Cardiac fibroblast (primary cell): ENCODE results near the gene MBP.

Source experiments
- DNase-seq, 2 donors: peaks; one replicate each; pipeline versions ENCODE4 v3.0.0 to v3.0.0-alpha.2; 2010; ENCODE audit warnings: low read depth in 2 of 2
- H3K4me3 ChIP-seq, 2 donors: replicated peaks in 1 of 2; 1 replicate in 1 of 2; 2 replicates in 1 of 2; pipeline ENCODE4 v1.5.1; 2011; ENCODE audit warnings: low read depth in 2 of 2, low read length in 2 of 2, mild to moderate bottlenecking in 2 of 2, moderate library complexity in 1 of 2
- TF ChIP-seq, protein P1 (sequence below): IDR thresholded peaks from one replicate; pipeline ENCODE4 v1.5.1; 2011; ENCODE audit warnings: low read depth, mild to moderate bottlenecking, low read length, inconsistent platforms

The MBP gene

DNA sequence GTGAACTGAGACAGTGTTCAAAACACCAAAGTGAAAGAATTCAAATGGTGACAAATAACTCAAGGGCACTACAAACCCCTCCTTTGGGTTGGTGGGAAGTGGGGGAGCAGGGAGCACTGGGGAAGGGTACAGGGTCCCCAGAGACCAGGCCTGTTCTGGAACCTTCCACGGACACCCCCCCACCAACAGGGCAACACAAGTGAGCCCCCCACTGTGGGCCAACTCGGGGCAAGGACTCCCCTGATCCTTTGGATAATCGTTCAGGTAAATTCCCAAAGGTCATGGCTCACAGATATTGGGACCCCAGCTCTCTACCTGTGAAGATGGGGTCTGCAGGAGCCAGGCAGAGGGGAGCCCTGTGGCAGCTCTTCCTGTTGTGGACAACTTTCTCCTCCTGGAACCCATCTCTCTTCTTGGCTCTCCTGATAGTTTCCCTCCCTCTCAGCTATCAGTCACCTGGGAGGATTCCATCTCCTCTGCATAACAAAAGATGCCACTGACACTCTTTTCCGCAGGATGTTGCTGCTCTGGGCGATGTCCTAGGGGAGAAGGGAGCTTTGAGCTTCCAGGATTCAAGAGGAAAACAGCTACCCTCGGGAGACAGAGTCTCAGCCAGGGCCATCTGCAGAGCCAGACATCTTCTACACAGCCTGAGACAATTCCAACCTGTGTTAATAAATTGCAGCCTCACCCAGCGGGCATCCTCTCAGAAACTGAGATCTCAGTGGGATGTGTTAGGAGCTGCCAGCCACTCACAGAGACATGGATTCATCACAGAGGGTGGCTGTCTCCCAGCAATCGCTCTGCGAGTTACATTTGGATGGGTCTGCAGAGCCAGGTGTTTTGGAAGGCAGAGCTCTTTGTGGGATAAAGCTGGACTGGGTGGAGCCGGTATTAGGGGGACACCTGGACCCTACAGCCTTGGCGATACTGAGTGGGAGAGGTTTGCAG lies 35.4 kb downstream of the MBP start:
- no peak for DNase-seq
- TF ChIP-seq, protein P1, sequence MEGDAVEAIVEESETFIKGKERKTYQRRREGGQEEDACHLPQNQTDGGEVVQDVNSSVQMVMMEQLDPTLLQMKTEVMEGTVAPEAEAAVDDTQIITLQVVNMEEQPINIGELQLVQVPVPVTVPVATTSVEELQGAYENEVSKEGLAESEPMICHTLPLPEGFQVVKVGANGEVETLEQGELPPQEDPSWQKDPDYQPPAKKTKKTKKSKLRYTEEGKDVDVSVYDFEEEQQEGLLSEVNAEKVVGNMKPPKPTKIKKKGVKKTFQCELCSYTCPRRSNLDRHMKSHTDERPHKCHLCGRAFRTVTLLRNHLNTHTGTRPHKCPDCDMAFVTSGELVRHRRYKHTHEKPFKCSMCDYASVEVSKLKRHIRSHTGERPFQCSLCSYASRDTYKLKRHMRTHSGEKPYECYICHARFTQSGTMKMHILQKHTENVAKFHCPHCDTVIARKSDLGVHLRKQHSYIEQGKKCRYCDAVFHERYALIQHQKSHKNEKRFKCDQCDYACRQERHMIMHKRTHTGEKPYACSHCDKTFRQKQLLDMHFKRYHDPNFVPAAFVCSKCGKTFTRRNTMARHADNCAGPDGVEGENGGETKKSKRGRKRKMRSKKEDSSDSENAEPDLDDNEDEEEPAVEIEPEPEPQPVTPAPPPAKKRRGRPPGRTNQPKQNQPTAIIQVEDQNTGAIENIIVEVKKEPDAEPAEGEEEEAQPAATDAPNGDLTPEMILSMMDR = no peak
- no peak overlapping the region for H3K4me3 ChIP-seq

DNA sequence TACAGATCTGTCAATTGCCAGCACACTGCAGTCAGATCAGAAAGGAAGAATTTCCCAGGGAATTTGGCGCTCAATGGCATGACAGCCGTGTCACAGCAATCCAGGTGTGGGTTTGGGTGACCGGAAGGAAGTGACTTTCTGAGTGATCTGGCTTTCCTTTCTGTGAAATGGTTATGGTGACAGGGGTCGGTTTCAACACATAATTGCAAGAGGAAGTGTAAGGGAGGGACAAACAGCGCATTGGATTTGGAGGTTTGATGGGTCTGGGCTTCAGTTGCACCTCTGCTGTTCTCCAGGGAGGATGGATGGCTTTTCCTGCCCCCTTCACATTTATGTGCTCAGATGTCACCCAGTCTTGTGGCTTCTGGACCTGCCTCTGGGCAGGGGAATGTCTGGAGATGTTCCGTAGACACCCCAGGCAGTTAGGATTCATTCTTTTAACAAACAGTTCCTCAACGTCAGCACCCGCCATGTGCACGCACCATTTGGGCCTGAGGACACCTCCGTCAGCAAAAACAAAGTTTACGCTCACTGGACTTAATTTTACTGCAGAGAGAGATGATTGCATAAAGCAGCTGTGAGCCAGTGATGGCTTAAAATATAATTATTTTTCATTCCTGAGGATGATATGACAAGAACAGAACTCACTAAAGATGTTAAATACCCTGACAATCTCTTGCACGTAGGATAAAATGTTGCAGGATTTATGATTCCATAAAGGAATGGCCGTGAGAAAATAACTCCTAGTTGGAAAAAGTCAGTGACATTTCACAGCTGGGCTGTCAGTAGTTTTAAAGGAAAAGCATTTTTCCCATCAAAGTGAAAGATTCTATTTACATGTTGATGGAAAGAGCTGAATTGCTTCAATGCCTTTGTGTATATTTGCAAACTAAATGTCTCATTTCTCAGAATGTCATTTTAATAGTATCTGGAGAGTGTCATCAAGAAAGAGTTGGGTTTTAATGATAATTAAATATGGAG lies 36.9 kb downstream of the MBP start:
- no peak overlapping the region for H3K4me3 ChIP-seq
- no peak for DNase-seq
- TF ChIP-seq, protein P1 = no peak

DNA sequence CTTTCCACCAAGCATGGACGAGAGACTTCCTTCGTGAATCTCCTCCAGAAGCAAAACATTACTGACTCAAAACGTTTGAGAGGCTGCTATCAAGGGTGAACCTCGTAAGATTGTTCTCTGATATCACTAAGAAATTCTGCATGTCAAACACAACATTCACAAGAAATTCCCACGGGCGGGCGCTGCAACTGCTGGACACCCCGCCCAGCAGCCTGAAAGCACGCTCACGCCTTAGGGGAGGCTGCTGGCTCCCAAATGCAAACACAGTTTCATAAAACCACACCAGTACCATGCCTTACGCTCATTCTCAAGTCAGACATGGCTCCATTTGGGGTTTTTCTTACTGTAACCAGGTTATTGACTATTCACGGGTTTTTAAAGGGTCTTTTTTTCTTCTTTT lies 39.0 kb downstream of the MBP start:
- H3K4me3 ChIP-seq = no peak overlapping the region
- TF ChIP-seq, protein P1 = no peak
- DNase-seq = no peak

DNA sequence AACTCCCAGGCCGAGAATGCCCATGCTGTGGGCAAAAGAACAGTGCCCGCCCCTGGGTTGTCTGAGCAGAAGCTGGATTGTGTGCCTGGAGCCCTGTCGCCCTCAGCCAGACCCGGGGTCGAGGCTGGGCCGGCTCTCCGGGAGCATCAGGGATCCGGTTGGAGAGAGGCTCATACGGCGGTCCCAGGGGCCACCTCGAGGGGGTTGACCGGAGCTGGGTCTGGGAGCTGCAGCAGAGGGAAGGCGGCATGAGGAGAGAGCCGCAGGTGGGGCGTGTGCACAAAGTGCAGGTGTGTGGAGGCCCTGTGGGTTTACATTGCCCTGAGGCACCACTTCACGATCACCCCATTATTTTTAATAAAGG lies 39.5 kb downstream of the MBP start:
- no peak overlapping the region for H3K4me3 ChIP-seq
- DNase-seq = no peak
- TF ChIP-seq, protein P1 = no peak

DNA sequence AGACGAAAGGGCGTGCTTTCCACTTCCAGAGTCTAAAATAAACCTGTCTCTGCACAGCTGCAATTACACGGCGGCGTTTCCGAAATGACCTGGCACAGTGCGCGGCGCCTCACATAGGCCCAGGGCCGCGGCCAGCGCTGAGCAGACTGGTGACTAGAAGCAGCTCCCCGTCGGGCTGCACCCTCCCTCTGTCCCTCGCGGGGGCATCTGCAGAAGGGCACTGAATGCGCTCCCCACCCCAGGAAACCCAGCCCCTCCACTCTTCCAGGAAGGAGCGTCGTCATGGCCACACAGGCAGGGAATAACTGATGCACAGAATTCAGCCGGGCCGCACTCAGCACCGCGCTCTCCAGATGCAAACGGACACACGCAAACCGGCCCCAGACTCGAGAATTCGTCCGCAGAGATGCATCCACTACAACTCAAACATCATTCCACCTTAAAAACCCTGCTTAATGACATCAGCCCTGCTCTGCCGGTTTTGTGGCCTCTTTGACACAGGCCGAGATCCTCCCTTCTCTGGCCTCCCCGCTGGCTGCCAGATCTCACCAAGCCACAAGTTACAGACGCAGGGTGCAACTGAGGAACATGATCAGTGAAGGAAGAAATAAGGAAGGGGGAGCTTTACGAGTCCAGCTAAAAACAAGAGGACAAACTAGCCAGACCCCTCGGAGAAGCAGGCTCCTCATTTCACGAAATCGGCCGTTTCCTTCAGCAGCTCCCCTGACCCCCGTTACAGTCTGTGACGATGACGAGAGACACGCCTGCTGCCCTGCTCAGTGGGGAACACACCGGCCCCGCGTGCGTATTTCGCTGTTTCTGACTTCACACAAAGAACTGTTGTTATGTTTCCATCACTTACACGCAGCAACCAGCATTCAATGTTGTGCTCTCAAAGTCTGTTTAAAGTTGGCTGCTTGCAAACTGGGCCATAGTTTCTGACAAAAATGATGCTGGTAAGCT lies 40.2 kb downstream of the MBP start:
- no peak for DNase-seq
- no peak overlapping the region for H3K4me3 ChIP-seq
- TF ChIP-seq, protein P1 = no peak

DNA sequence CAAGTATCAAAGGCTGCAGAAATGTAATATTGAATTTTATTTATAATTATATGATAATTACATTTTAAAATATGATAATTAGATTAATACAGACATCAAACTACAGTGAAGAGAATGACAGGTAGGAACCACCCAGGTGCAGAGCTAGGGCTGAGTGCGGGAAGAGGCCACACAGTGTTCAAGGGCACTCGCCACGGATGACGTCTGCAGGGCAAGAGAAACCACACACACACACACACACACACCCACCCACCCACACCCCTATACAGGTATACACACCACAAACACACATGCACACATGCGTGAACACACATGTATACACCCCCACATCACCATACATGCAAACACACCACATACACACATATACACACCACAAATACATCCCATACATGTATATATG lies 41.2 kb downstream of the MBP start:
- TF ChIP-seq, protein P1 = no peak

More for the DNA sequence above, 41.2 kb downstream of the MBP start:
- H3K4me3 ChIP-seq = no peak overlapping the region
- DNase-seq = no peak
